OCI-LY3 (cell line): ENCODE data around the gene DNAJC18.

ENCODE experiments used
- H2AFZ ChIP-seq: fragments of 200-600, 300-600 bp; shearing (Covaris generic); 2 replicates; pipeline ENCODE4 v1.6.0; 2014; ENCODE audit warnings: antibody characterized with exemption, low read depth, low read length
- H3K27ac ChIP-seq: fragments of 200-600, 300-600 bp; sonication (generic); 2 replicates; pipeline ENCODE4 v1.5.1; 2014; ENCODE audit warnings: mild to moderate bottlenecking, low read length, moderate library complexity, mixed read lengths
- H3K27me3 ChIP-seq: fragments of 200-600, 300-600 bp; sonication (generic); 2 replicates; pipeline ENCODE4 v1.6.1; 2014; ENCODE audit warnings: low read depth, low read length, mixed read lengths
- H3K36me3 ChIP-seq: fragments of 200-600, 300-600 bp; sonication (generic); replicated peaks from 2 replicates; pipeline ENCODE3; 2014; ENCODE audit warnings: low read depth, low read length, mixed read lengths
- H3K4me1 ChIP-seq: fragments of 300-600, 200-600 bp; sonication (generic); 2 replicates; pipeline ENCODE4 v1.6.1; 2014; ENCODE audit warnings: low read length, mixed read lengths
- H3K4me2 ChIP-seq: fragments of 200-600, 300-600 bp; sonication (generic); 2 replicates; pipeline ENCODE4 v1.6.1; 2014; ENCODE audit warnings: low read length, mixed read lengths
- H3K4me3 ChIP-seq: fragments of 300-600, 200-600 bp; sonication (generic); 2 replicates; pipeline ENCODE4 v1.5.1; 2014; ENCODE audit warnings: antibody characterized with exemption, mild to moderate bottlenecking, low read length, moderate library complexity
- H3K79me2 ChIP-seq: fragments of 300-600, 200-600 bp; shearing (Covaris generic); 2 replicates; pipeline ENCODE4 v1.6.1; 2014; ENCODE audit warnings: mild to moderate bottlenecking, low read length, mixed read lengths
- H3K9ac ChIP-seq: fragments of 300-600, 200-600 bp; shearing (Covaris generic); 2 replicates; pipeline ENCODE4 v1.6.0; 2014; ENCODE audit warnings: mild to moderate bottlenecking, low read length, moderate library complexity
- H3K9me3 ChIP-seq: fragments of 200-600, 300-600 bp; shearing (Covaris generic); 2 replicates; pipeline ENCODE4 v1.6.1; 2014; ENCODE audit warnings: low read length, mixed read lengths; ENCODE audit not compliant: insufficient read depth
- H4K20me1 ChIP-seq: fragments of 200-600, 300-600 bp; sonication (generic); 2 replicates; pipeline ENCODE4 v1.6.1; 2016; ENCODE audit warnings: low read length, mixed read lengths; ENCODE audit not compliant: insufficient read depth
- EZH2phosphoT487 ChIP-seq: fragments of 200-600 bp; shearing (Covaris generic); IDR thresholded peaks from 2 replicates; pipeline ENCODE4 v1.6.1; 2018; ENCODE audit warnings: antibody characterized with exemption, mixed run types, low read depth
- TF ChIP-seq, protein P1 (sequence below): fragments of 200-600, 300-600 bp; sonication (generic); IDR thresholded peaks from 2 replicates; pipeline ENCODE4 v1.5.1; 2014; ENCODE audit warnings: antibody characterized with exemption, low read length, low read depth

DNAJC18 gene

DNA sequence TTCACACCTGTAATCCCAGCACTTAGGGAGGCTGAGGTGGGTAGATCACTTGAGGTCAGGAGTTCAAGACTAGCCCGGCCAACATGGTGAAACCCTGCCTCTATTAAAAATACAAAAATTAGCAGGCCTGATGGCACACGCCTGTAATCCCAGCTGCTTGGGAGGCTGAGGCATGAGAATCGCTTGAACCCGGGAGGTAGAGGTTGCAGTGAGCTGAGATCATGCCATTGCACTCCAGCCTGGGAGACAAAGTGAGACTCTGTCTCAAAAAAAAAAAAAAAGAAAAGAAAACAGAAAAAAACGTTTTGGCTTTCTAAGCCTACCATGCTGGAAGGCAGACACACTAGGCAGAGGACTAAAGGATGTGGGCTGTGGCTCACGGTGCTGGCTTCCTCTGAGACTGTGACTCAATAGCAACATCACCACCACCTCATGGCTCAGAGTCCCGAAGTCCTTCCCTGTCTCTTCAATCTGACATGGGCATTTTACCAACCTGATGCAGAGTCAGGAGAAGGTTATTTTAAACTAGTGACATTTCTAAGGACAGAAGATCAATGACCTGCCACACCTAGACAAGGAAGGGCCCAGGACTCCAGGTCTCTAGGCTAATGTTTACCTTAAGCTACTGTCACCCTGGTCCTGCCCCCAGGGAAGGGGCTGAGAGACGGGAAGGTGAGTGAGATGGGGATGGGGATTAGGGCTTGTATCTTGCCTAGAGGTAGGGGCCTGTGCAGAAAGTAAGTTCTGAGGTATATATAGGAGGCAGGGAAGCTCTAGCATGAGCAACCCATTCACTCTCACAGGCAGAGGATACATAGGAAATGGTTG lies 19.5 kb upstream of the DNAJC18 start:
- Histone ChIP-seq H3K4me3 (peak overlapping the region; percentile 56), H4K20me1 (no peaks in the 10 kb centered on the region), H3K4me1 (peaks cover 51% of the 10 kb centered on the region), H3K27ac (peak overlapping the region; percentile 78), H3K9me3 (no peaks in the 10 kb centered on the region), H3K36me3 (no peaks in the 10 kb centered on the region), H3K79me2 (no peaks in the 10 kb centered on the region), H3K27me3 (no peaks in the 10 kb centered on the region), H3K4me2 (peak overlapping the region; percentile 67), H3K9ac (peak overlapping the region; percentile 62; the same call in 1 of the 2 replicates), H2AFZ (peak overlapping the region; percentile 88)
- TF ChIP-seq EZH2phosphoT487: no peak
- TF ChIP-seq, protein P1, sequence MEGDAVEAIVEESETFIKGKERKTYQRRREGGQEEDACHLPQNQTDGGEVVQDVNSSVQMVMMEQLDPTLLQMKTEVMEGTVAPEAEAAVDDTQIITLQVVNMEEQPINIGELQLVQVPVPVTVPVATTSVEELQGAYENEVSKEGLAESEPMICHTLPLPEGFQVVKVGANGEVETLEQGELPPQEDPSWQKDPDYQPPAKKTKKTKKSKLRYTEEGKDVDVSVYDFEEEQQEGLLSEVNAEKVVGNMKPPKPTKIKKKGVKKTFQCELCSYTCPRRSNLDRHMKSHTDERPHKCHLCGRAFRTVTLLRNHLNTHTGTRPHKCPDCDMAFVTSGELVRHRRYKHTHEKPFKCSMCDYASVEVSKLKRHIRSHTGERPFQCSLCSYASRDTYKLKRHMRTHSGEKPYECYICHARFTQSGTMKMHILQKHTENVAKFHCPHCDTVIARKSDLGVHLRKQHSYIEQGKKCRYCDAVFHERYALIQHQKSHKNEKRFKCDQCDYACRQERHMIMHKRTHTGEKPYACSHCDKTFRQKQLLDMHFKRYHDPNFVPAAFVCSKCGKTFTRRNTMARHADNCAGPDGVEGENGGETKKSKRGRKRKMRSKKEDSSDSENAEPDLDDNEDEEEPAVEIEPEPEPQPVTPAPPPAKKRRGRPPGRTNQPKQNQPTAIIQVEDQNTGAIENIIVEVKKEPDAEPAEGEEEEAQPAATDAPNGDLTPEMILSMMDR: no peak

DNA sequence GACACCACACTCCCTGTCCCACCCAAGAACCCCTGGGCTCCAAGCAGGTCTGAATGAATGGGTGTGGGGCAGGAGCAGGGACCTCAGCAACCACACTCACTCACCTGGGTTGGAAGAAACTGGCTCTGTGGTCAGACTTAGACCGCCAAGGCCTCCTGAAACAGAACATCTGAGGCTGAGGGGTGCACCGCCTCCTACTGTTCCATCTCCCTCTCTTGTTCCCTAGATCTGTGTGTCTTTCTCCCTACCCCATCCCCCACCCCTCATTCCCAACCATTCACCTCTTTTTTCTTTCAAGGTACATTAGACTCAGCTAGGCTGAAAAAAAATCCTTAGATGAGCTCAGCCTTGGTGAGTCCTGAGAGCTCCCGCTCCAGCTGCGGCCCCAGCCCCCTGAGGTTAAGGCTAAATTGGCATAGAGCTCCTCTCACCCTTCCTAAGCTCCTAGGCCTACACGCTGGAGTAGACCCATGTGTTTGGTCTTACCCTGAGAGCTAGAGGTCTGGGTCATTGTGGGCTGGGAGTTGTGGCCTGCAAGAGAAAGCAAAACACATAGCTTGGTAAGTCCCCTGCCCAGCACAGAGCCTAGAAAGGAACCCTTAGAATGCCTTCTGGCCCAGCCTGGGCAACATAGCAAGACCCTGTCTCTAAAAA lies 18.5 kb upstream of the DNAJC18 start:
- Histone ChIP-seq H3K79me2 (no peaks in the 10 kb centered on the region), H3K4me3 (no peak overlapping the region), H3K4me1 (peaks cover 51% of the 10 kb centered on the region), H3K27ac (no peak overlapping the region), H2AFZ (no peak overlapping the region), H4K20me1 (no peaks in the 10 kb centered on the region), H3K27me3 (no peaks in the 10 kb centered on the region), H3K9me3 (no peaks in the 10 kb centered on the region), H3K9ac (no peak overlapping the region), H3K36me3 (no peaks in the 10 kb centered on the region), H3K4me2 (no peak overlapping the region)
- TF ChIP-seq, protein P1: no peak
- TF ChIP-seq EZH2phosphoT487: no peak

DNA sequence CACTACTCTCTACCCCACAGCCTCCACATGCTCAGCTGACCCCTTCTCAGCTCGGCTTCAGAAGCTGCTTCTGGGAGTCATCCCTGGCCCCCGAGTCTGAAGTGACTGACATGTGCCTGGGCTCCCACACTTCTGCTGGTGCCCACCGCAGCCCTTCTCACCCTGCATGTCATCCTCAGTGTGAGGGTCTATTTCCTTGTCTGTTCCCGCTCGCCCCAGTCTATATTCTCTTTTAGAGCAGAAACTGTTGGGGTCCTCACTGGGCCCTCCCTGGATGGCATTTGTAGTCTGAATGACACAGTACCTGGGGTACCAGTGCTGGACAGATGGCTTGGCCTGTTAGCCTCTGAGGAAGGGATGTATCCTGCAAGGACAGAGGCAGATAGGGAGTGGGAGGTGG lies 17.9 kb upstream of the DNAJC18 start:
- no peaks in the 10 kb centered on the region for H4K20me1 ChIP-seq
- no peaks in the 10 kb centered on the region for H3K9me3 ChIP-seq
- no peak overlapping the region for H3K4me2 ChIP-seq
- no peaks in the 10 kb centered on the region for H3K27me3 ChIP-seq
- H3K27ac ChIP-seq: no peak overlapping the region
- peaks cover 51% of the 10 kb centered on the region for H3K4me1 ChIP-seq
- H3K79me2 ChIP-seq: no peaks in the 10 kb centered on the region
- H2AFZ ChIP-seq: no peak overlapping the region
- no peak overlapping the region for H3K4me3 ChIP-seq
- H3K9ac ChIP-seq: no peak overlapping the region
- H3K36me3 ChIP-seq: no peaks in the 10 kb centered on the region
- no peak for TF ChIP-seq EZH2phosphoT487
- TF ChIP-seq, protein P1: no peak

DNA sequence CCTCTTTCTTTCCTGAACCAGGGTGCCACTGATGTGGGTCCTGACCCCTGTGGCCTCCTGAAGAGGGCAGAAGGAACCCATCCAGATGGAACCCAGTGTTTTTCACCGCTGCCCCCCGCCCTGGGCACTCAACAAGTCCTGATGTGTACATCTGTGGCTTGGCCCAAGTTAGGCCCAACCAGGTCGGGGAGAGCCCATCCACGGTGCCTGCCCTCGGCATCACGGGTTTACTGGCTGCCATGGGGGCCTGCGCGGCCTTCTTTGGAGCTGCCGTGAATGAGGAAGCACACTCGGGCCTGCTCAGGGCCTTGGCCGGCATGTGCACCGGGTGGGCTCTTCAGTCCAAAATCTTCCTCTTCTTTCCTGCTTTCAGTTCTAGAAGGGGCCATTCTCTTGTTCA lies 17.5 kb upstream of the DNAJC18 start:
- peak overlapping the region; percentile 44; the same call in 1 of the 2 replicates for H3K27ac ChIP-seq

More for the DNA sequence above, 17.5 kb upstream of the DNAJC18 start:
- H3K4me3 ChIP-seq: no peak overlapping the region
- peaks cover 51% of the 10 kb centered on the region for H3K4me1 ChIP-seq
- H4K20me1 ChIP-seq: no peaks in the 10 kb centered on the region
- TF ChIP-seq EZH2phosphoT487: no peak
- TF ChIP-seq, protein P1: no peak
- H3K79me2 ChIP-seq: no peaks in the 10 kb centered on the region
- H3K9ac ChIP-seq: peak overlapping the region; percentile 30; the same call in 1 of the 2 replicates
- peak overlapping the region; percentile 36 for H3K4me2 ChIP-seq
- no peaks in the 10 kb centered on the region for H3K36me3 ChIP-seq
- peak overlapping the region; percentile 71 for H2AFZ ChIP-seq
- no peaks in the 10 kb centered on the region for H3K9me3 ChIP-seq
- no peaks in the 10 kb centered on the region for H3K27me3 ChIP-seq
